LoVo (cell line): Measurements from ENCODE around the gene MOB3A.

ENCODE experiments used
- DNase-seq: peaks from one replicate; pipeline ENCODE4 v3.0.0-alpha.2; 2016; ENCODE audit warnings: low spot score

The MOB3A gene

GRCh38 chr19:2033115-2033824 is 62.9 kb downstream of the MOB3A start:
- DNase-seq: no peak

- DNase-seq: peak; percentile 81
Measured at GRCh38 chr19:2032296-2032941, 63.7 kb downstream of the MOB3A start.

- DNase-seq: no peak
Measured at GRCh38 chr19:2027361-2027760, 68.8 kb downstream of the MOB3A start.

- DNase-seq: no peak
Measured at GRCh38 chr19:2026770-2027169, 69.4 kb downstream of the MOB3A start.

- no peak for DNase-seq
Measured at GRCh38 chr19:2022289-2022688, 73.8 kb downstream of the MOB3A start.

- DNase-seq: no peak
Measured at GRCh38 chr19:2021453-2022140, 74.5 kb downstream of the MOB3A start.
